Right kidney (tissue), 9 donors: ENCODE data around the gene LBH.
A peak's percentile ranks its signal among the peaks of the same experiment; 100 is the strongest.

Experiments used
- DNase-seq: peaks from one replicate; pipeline ENCODE4 v3.0.0-alpha.2; 2016
- long read RNA-seq, 8 donors: transcript quantifications; one replicate each; lab custom pipeline, GENCODE V29; 2026

LBH gene
- long read RNA-seq, donor 1, transcript LBH-201 (3 exons, 3,095 nt), result major isoform, 50 of 150 reads
- long read RNA-seq, donor 1, partial matches to known transcripts, result 96 of 150 reads
- long read RNA-seq, donor 1, other reads (novel, unspliced or antisense), result 0 of 150 reads
- long read RNA-seq, donor 2, transcript LBH-201 (3 exons, 3,095 nt), result major isoform, 37 of 43 reads
- long read RNA-seq, donor 2, partial matches to known transcripts, result 5 of 43 reads
- long read RNA-seq, donor 2, other reads (novel, unspliced or antisense), result 0 of 43 reads
- long read RNA-seq, donor 3, transcript LBH-201 (3 exons, 3,095 nt), result major isoform, 33 of 33 reads
- long read RNA-seq, donor 3, partial matches to known transcripts, result 0 of 33 reads
- long read RNA-seq, donor 3, other reads (novel, unspliced or antisense), result 0 of 33 reads
- long read RNA-seq, donor 4, transcript LBH-201 (3 exons, 3,095 nt), result major isoform, 33 of 35 reads
- long read RNA-seq, donor 4, partial matches to known transcripts, result 0 of 35 reads
- long read RNA-seq, donor 4, other reads (novel, unspliced or antisense), result 0 of 35 reads
- long read RNA-seq, donor 5, transcript LBH-201 (3 exons, 3,095 nt), result major isoform, 40 of 113 reads
- long read RNA-seq, donor 5, partial matches to known transcripts, result 68 of 113 reads
- long read RNA-seq, donor 5, other reads (novel, unspliced or antisense), result 0 of 113 reads
- long read RNA-seq, donor 6, transcript LBH-201 (3 exons, 3,095 nt), result major isoform, 60 of 72 reads
- long read RNA-seq, donor 6, partial matches to known transcripts, result 10 of 72 reads
- long read RNA-seq, donor 6, other reads (novel, unspliced or antisense), result 0 of 72 reads
- long read RNA-seq, donor 7, transcript LBH-201 (3 exons, 3,095 nt), result major isoform, 59 of 75 reads
- long read RNA-seq, donor 7, partial matches to known transcripts, result 11 of 75 reads
- long read RNA-seq, donor 7, other reads (novel, unspliced or antisense), result 0 of 75 reads
- long read RNA-seq, donor 8, transcript LBH-201 (3 exons, 3,095 nt), result major isoform, 49 of 56 reads
- long read RNA-seq, donor 8, partial matches to known transcripts, result 5 of 56 reads
- long read RNA-seq, donor 8, other reads (novel, unspliced or antisense), result 0 of 56 reads

- DNase-seq, result no peak
Observed at GRCh38 chr2:30231212-30231995, at the start of gene LBH. LBH (plus strand) TSS chr2:30231534; CDS start chr2:30231739, 205 bp downstream.

- no peak for DNase-seq
Observed at GRCh38 chr2:30184035-30184434, 47.3 kb upstream of the LBH start.

GRCh38 chr2:30185178-30185577, 46.2 kb upstream of the LBH start:
- DNase-seq, result no peak

- DNase-seq, result no peak
Observed at GRCh38 chr2:30188292-30188691, 43.0 kb upstream of the LBH start.

GRCh38 chr2:30190637-30191036, 40.7 kb upstream of the LBH start:
- DNase-seq, result no peak

GRCh38 chr2:30191107-30191506, 40.2 kb upstream of the LBH start:
- DNase-seq, result no peak

- DNase-seq, result no peak
Observed at GRCh38 chr2:30191819-30192271, 39.5 kb upstream of the LBH start.

- no peak for DNase-seq
Observed at GRCh38 chr2:30192314-30192713, 39.0 kb upstream of the LBH start.

- DNase-seq, result no peak
Observed at GRCh38 chr2:30193104-30193681, 38.1 kb upstream of the LBH start.

- no peak for DNase-seq
Observed at GRCh38 chr2:30194421-30194820, 36.9 kb upstream of the LBH start.

- DNase-seq, result no peak
Observed at GRCh38 chr2:30195016-30195415, 36.3 kb upstream of the LBH start.

GRCh38 chr2:30197570-30198192, 33.7 kb upstream of the LBH start:
- DNase-seq, result no peak

- DNase-seq, result no peak
Observed at GRCh38 chr2:30201990-30202389, 29.3 kb upstream of the LBH start.

- DNase-seq, result no peak
Observed at GRCh38 chr2:30203156-30203555, 28.2 kb upstream of the LBH start.

GRCh38 chr2:30204281-30204680, 27.1 kb upstream of the LBH start:
- no peak for DNase-seq

- no peak for DNase-seq
Observed at GRCh38 chr2:30205456-30205855, 25.9 kb upstream of the LBH start.

- no peak for DNase-seq
Observed at GRCh38 chr2:30206461-30207430, 24.6 kb upstream of the LBH start.

GRCh38 chr2:30208453-30208852, 22.9 kb upstream of the LBH start:
- DNase-seq, result peak; percentile 61

GRCh38 chr2:30209227-30209626, 22.1 kb upstream of the LBH start:
- no peak for DNase-seq

- DNase-seq, result no peak
Observed at GRCh38 chr2:30213326-30213725, 18.0 kb upstream of the LBH start.
